ENCODE data around the gene DKC1. TPM values are rescaled to one million over a fixed set of nuclear protein-coding genes. Genes with fewer than 3 reads are reported as not detected.

Gene DKC1
- total RNA-seq, 1 donor = 39.3 TPM

DNA sequence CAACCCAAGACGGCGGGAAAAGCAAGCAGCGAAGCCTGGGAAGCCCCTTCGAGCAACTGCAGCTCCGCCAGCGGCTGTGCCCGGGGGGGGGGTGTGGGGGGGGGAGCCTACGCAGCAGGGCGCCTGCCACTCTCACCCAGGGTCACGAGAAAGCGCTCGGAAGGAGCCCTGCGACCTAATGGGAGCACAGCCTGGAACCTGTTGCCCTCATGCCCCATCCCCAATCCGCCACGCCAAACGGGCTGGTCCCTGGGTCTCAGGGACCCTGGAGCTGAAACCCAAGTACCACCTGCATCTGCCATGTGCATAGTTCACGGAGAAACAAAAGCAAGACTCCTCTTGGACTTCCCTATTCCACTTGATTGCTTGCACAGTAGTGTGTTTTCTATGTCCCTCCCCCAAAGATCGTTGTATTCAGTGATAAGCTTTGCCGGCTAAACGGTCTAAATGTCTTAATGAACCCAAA lies 11.4 kb upstream of the DKC1 start:
- Histone ChIP-seq H3K4me1 (ENCODE audit: insufficient read depth, low read length) (peaks cover 31% of the 10 kb centered on the region), H3K9me3 (ENCODE audit: low read depth, low read length) (no peaks in the 10 kb centered on the region), H3K4me3 (ENCODE audit: low read length) (peak overlapping the region; percentile 58), H3K27me3 (ENCODE audit: insufficient read depth, low read length) (no peaks in the 10 kb centered on the region)

DNA sequence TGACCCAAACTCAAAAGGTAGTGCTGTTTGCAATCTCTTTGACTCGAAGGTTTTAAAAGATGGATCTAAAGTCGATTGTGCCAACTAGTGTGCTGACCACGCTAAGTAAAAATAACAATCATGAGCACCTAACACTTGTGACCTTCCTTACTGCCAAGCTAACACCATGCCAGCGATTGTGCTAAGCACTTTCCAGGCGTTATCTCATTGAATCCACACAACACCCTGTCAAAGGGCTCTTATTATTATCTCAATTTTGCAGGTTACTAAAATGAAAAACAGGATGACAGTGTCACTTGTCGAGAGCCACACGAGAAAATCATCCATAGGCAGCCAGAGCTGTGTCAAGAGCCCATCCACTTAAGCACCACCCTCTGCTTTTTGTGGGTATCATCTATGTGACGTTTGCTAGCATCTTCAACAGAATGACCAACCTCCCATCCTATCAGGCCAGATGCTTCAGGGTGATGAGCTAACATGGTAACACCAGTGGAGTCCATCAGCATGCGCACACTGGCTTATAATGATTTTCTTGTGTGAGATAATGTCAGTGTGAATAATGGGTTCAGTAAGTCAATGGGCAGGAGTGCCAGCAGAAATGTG lies 10.9 kb upstream of the DKC1 start:
- no peaks in the 10 kb centered on the region for H3K27me3 ChIP-seq (ENCODE audit: insufficient read depth, low read length)
- H3K9me3 ChIP-seq (ENCODE audit: low read depth, low read length) = no peaks in the 10 kb centered on the region
- peaks cover 27% of the 10 kb centered on the region for H3K4me1 ChIP-seq (ENCODE audit: insufficient read depth, low read length)
- peak overlapping the region; percentile 58 for H3K4me3 ChIP-seq (ENCODE audit: low read length)

DNA sequence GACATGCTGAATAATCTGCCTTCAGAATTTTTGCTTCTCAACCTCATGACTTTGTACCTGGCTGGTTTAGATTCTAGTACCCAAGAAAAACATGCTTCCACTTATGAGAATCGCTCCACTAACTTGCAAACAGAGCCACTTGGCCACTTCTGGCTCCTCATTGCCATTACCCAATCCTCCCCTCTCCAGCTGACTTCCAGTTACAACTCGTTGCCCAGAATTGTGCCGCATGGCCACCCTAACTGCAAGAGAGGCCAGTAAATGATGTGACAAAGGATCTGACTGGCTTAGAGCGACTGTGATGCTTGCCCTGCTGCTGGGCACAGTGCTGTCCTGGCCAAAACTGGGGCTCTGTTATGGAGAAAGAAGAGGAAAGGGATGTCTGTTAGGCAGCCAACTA lies 4.0 kb upstream of the DKC1 start:
- H3K4me1 ChIP-seq (ENCODE audit: insufficient read depth, low read length) = peaks cover 11% of the 10 kb centered on the region
- H3K9me3 ChIP-seq (ENCODE audit: low read depth, low read length) = no peaks in the 10 kb centered on the region
- no peaks in the 10 kb centered on the region for H3K27me3 ChIP-seq (ENCODE audit: insufficient read depth, low read length)
- no peak overlapping the region for H3K4me3 ChIP-seq (ENCODE audit: low read length)

DNA sequence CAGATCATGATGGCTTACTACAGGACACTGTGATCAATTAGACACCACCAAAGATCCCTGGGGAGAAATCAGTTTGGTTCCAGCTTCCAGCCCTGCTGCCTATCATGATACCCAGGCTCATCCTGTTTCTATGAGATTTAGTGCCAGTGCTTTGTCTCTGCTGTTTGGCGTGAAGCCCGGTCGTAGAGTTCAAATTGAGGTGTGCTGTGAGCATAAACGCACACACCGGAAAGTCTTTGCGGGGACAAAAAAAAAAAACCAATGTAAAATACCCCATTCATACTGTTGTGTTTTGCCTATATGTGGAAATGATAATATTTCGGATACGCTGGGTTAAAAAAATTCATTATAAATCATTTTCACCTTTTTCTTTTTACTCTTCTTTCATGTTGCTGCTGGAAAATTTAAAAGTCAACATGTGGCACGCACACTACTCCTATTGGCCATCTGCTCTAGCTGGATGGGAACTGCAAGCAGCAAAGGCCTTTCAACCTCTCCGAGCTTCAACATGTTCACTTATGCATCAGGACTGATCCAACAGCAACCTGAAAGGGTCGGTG lies 607 bp upstream of the DKC1 start:
- H3K4me3 ChIP-seq (ENCODE audit: low read length) = peak overlapping the region; percentile 53
- peaks cover 13% of the 10 kb centered on the region for H3K4me1 ChIP-seq (ENCODE audit: insufficient read depth, low read length)
- H3K27me3 ChIP-seq (ENCODE audit: insufficient read depth, low read length) = no peaks in the 10 kb centered on the region
- H3K9me3 ChIP-seq (ENCODE audit: low read depth, low read length) = no peaks in the 10 kb centered on the region

DNA sequence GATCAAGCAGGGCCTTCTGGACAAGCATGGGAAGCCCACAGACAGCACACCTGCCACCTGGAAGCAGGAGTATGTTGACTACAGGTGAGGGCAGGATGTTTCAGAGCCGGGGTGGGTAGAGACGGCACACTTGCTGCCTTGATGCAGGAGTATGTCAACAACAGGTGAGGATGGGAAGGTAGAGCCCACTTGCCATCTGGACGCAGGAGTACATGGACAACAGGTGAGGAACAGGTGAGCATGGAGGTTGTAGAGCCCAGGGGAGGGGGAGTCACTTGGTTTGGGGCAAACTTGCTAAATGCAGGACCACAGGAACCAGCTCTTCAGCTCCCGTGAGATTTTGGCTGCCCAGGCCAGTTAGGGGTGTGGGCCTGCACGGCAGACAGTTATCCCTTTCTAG lies 12.0 kb downstream of the DKC1 start:
- Histone ChIP-seq H3K9me3 (ENCODE audit: low read depth, low read length) (no peaks in the 10 kb centered on the region), H3K4me3 (ENCODE audit: low read length) (no peak overlapping the region), H3K4me1 (ENCODE audit: insufficient read depth, low read length) (no peaks in the 10 kb centered on the region), H3K27me3 (ENCODE audit: insufficient read depth, low read length) (no peaks in the 10 kb centered on the region)

DNA sequence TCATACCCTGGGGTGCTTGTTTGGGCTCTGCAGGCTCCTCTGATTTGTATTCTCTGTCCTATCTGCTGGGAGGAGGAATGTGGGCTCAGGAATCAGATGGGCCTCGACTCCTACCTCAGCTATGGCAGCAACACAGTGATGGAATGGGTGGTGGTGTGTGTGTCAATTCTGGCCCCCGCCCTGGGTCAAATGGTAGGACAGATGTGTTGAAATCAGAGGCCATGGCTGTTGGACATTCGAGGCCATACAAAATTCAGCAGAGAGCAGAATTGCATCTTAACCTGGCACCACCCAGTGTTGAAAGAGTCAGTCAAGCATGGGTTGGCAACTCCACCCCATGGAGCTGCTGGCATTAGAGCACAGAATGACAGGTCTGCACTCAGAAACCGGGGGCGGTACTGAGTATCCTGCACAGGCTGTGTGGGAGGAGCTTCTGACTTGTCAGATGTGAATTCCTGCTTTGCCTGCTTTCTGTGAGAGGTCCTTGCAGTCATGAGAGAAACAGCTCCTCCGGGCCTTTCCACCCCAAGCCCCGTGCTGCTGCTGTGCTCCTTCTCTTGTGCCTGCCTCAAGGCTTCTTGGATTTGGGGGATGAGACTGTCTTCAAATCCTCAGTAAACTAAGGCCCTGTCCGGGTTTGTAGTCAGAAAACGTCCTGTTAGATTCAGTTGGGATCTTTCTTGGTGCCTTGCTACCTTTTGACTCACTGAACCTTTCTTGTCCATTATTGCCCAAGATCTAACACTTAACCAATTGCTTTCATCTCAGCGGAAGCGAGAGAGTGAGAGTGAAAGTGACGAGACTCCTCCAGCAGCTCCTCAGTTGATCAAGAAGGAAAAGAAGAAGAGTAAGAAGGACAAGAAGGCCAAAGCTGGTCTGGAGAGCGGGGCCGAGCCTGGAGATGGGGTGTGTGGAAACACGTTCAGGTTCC lies 13.0 kb downstream of the DKC1 start:
- H3K27me3 ChIP-seq (ENCODE audit: insufficient read depth, low read length) = no peaks in the 10 kb centered on the region
- no peaks in the 10 kb centered on the region for H3K9me3 ChIP-seq (ENCODE audit: low read depth, low read length)
- H3K4me3 ChIP-seq (ENCODE audit: low read length) = no peak overlapping the region
- no peaks in the 10 kb centered on the region for H3K4me1 ChIP-seq (ENCODE audit: insufficient read depth, low read length)

DNA sequence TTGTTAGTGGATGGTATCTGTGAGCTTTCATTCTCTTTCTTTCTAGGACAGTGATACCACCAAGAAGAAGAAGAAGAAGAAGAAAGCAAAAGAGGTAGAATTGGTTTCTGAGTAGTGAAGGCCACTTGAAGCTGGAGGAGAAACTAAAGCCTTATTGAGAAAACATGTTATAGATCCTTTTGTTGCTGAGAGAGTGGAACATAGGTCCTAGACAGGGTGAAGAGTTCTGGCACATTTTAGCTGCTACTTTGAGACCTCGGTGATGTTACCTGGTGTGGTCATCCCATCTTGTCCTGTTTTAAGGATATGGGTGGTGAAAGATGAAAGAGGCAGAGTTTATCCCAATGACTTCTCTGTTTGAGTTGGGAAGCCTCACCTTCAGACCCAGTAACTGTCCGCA lies 14.1 kb downstream of the DKC1 start:
- H3K9me3 ChIP-seq (ENCODE audit: low read depth, low read length) = no peaks in the 10 kb centered on the region
- H3K4me3 ChIP-seq (ENCODE audit: low read length) = no peak overlapping the region
- no peaks in the 10 kb centered on the region for H3K4me1 ChIP-seq (ENCODE audit: insufficient read depth, low read length)
- no peaks in the 10 kb centered on the region for H3K27me3 ChIP-seq (ENCODE audit: insufficient read depth, low read length)

DNA sequence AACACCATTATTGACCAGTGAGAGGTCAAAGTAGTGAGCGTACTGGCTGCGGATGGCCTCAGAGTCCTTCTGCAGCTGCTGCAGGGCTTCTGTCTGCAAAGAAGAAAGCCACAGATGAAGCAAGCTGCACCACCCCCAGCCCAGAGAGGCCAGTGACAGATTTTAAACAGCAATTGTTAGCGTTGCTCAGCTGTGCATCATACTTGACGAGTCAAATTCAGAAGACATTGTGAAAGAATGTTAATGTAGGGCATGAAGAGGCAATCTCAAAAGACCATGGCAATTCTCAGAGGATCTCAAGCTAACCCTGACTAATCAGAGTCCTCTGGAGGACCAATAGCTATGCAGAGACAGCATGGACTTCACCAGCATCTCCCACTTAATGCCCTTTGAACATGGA lies 16.6 kb downstream of the DKC1 start:
- Histone ChIP-seq H3K4me1 (ENCODE audit: insufficient read depth, low read length) (peaks cover 3% of the 10 kb centered on the region), H3K27me3 (ENCODE audit: insufficient read depth, low read length) (no peaks in the 10 kb centered on the region), H3K9me3 (ENCODE audit: low read depth, low read length) (no peaks in the 10 kb centered on the region), H3K4me3 (ENCODE audit: low read length) (no peak overlapping the region)

DNA sequence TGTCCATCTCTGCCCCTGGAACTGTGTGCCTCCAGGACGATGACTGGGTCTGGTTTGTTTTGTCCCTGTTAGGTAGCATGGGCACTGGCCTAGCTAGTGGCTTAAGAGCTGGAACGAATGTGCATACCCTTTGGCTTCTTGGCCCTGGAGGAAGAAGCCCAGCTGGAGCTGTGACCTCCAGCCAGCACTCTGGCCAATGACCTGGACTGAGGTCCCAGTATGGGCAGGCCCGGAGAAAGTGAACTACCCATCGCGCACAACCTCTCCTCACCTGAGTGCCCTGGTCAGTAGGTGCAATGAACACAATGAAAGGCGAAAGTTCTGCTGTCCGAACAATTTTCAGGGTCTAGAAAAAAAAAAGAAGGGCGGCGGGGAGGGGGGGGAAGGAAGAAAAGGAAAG lies 18.3 kb downstream of the DKC1 start:
- Histone ChIP-seq H3K27me3 (ENCODE audit: insufficient read depth, low read length) (no peaks in the 10 kb centered on the region), H3K9me3 (ENCODE audit: low read depth, low read length) (no peaks in the 10 kb centered on the region), H3K4me1 (ENCODE audit: insufficient read depth, low read length) (peaks cover 13% of the 10 kb centered on the region), H3K4me3 (ENCODE audit: low read length) (no peak overlapping the region)

DNA sequence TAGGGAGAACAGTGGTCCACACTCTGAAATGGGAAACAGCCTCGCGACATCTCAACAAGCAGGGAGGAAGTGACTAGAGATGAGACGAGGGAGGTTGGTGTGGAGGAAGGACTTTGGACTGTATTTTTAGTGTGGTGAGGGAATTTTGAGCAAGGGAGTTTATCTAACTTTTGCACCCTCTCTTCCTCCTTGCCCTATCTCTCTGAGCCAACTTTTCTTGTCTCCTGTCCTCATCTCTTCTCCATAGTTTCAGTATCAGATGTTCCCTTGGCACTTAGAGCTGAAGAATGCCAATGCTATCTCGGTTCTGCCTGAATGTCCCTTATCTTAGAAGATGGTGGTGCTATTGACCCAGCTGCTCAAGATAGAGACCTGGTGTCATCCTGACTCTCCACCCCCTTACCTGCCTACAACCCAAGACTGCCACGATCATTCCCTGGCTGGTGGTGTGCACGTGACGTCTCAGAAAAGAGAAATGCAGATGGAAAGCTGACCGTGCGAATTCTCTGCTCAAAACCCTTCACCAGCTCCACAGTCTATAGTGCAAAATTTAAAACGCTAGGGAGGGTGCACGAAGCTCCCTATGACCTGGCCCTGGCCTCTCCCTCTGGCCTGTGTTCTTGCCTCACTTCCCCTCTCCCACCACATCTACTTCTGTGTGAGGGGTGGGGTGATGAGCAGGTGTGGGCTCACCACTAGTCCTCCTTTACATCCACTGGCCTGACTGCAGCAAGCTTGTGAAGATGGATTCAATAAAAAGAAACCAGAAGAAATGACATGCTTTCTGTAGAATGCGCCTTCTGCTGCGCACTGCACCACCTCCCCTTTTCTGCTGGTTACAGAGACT lies 21.7 kb downstream of the DKC1 start:
- Histone ChIP-seq H3K4me3 (ENCODE audit: low read length) (no peak overlapping the region), H3K9me3 (ENCODE audit: low read depth, low read length) (no peaks in the 10 kb centered on the region), H3K4me1 (ENCODE audit: insufficient read depth, low read length) (peaks cover 17% of the 10 kb centered on the region), H3K27me3 (ENCODE audit: insufficient read depth, low read length) (no peaks in the 10 kb centered on the region)

DNA sequence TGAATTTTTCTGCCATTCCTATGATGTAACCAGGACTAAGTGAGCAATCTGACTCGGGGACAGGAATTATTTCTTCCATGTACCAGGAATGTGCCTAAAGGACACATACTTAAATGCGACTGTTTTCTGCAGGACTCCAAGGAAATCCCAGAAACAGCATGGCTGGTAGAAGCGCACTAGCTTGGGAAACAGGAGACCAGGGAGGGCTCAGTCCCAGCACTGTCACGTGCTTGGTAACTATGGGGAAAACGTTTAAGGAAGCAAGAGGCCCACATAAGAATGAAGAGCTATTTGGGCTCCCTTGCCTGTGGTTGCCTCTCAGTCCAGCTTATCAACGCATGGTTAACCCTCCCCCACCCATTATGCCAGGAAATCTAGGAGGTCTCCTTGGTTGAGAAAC lies 23.1 kb downstream of the DKC1 start:
- no peak overlapping the region for H3K4me3 ChIP-seq (ENCODE audit: low read length)
- no peaks in the 10 kb centered on the region for H3K9me3 ChIP-seq (ENCODE audit: low read depth, low read length)
- H3K4me1 ChIP-seq (ENCODE audit: insufficient read depth, low read length) = peaks cover 17% of the 10 kb centered on the region
- H3K27me3 ChIP-seq (ENCODE audit: insufficient read depth, low read length) = no peaks in the 10 kb centered on the region

DNA sequence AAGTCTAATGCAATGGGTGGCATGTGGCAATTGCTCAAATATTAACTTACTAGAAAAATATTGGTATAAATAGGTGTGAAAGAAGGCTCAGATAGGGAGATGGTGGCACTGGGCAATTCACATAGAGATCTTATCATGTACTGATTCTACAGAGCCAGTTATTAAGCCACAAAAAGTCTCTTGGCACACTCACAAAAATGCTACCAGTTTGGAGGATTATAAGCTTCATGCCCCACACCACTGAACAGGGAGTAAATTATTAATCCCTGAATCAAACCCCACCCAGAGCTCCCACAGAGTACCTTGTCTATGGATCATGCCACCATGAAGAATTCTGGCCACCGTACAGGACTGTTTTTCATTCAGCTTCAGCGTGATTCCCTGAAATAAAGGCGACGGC lies 28.8 kb downstream of the DKC1 start:
- peaks cover 21% of the 10 kb centered on the region for H3K4me1 ChIP-seq (ENCODE audit: insufficient read depth, low read length)
- H3K27me3 ChIP-seq (ENCODE audit: insufficient read depth, low read length) = no peaks in the 10 kb centered on the region
- no peaks in the 10 kb centered on the region for H3K9me3 ChIP-seq (ENCODE audit: low read depth, low read length)
- H3K4me3 ChIP-seq (ENCODE audit: low read length) = no peak overlapping the region

DNA sequence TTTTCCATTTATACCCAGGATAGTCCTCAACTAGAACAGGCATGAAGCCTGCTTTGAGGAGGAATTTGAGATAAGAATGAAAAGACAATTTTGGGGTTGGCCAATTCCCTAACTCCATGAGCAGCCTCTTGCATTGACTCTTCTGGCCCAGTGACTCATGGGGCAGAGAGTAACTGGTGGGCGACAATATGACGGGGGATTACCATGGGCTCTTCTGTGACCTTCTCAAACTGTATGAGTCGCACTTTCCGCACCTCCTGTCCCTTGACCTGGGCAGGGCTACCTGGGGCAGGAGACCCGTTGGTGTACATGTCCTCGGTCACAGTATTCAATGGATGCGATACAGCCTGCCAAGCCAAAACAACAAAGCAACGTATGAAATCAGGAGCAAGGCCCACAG lies 29.3 kb downstream of the DKC1 start:
- no peak overlapping the region for H3K4me3 ChIP-seq (ENCODE audit: low read length)
- H3K4me1 ChIP-seq (ENCODE audit: insufficient read depth, low read length) = peaks cover 25% of the 10 kb centered on the region
- no peaks in the 10 kb centered on the region for H3K9me3 ChIP-seq (ENCODE audit: low read depth, low read length)
- no peaks in the 10 kb centered on the region for H3K27me3 ChIP-seq (ENCODE audit: insufficient read depth, low read length)

DNA sequence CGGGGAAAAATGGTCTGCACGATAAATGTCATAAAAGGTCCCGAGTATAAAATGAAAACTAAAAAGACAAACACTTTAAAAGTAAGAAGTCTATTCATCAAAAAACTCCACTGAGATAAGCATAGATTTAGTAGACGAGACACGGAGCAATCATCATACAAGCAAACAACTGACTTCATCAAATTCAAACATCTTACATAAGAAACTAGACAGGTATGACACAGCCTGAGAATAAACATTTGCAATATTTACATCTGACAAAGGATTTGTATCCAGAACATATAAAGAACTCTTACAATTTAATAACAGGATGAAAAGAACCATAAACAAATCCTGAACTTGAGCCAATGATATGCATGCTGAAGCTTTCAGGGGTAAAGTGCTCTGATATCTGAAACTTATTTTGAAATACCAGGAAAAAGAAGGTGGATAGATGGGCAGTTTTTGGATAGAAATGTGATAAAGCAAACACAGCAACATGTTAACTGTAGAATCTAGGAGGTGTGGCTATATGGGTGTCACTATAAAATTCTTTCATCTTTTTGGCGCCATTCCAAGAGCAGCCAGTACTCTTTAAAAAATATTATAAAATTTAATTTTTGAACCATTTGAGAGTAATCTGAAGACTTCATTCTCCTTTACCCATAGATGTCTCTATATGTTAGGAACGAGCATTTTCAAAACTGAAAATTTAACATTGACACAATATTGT lies 30.6 kb downstream of the DKC1 start:
- H3K27me3 ChIP-seq (ENCODE audit: insufficient read depth, low read length) = no peaks in the 10 kb centered on the region
- no peak overlapping the region for H3K4me3 ChIP-seq (ENCODE audit: low read length)
- peaks cover 35% of the 10 kb centered on the region for H3K4me1 ChIP-seq (ENCODE audit: insufficient read depth, low read length)
- H3K9me3 ChIP-seq (ENCODE audit: low read depth, low read length) = no peaks in the 10 kb centered on the region
